Small intestine (tissue), 7 donors: Measurements from ENCODE around the gene SGSH. TPM values are rescaled to one million over a fixed set of nuclear protein-coding genes. Genes with fewer than 3 reads are reported as not detected.

Source experiments
- DNase-seq, 2 donors: peaks; one replicate each; pipeline versions ENCODE4 v3.0.0 to v3.0.0-alpha.2; 2013
- FAIRE-seq: peaks from 2 replicates; lab custom pipeline; 2012; peaks lifted over from hg19 to GRCh38; lab: Jason Lieb, UNC
- H3K27ac ChIP-seq, 3 donors: one replicate each; pipeline ENCODE4 v1.5.1; 2013; ENCODE audit warnings: low read length in 2 of 3, mild to moderate bottlenecking in 2 of 3, control low read depth in 1 of 3, inconsistent platforms in 1 of 3, low read depth in 1 of 3, moderate library complexity in 1 of 3
- H3K27me3 ChIP-seq, 3 donors: one replicate each; pipeline ENCODE4 v1.6.1; 2013; ENCODE audit warnings: low read length in 3 of 3, inconsistent platforms in 1 of 3; ENCODE audit not compliant: control insufficient read depth in 3 of 3, insufficient read depth in 3 of 3
- H3K36me3 ChIP-seq, 3 donors: one replicate each; pipeline ENCODE4 v1.6.1; 2013; ENCODE audit warnings: low read length in 3 of 3, inconsistent platforms in 1 of 3, low read depth in 1 of 3, mild to moderate bottlenecking in 1 of 3, moderate library complexity in 1 of 3; ENCODE audit not compliant: control insufficient read depth in 3 of 3, insufficient read depth in 2 of 3
- H3K4me1 ChIP-seq, 3 donors: one replicate each; pipeline ENCODE4 v1.6.1; 2013; ENCODE audit warnings: low read length in 2 of 3, inconsistent platforms in 1 of 3, low read depth in 1 of 3, mild to moderate bottlenecking in 1 of 3, moderate library complexity in 1 of 3; ENCODE audit not compliant: control insufficient read depth in 3 of 3, insufficient read depth in 2 of 3
- H3K4me3 ChIP-seq, 3 donors: one replicate each; pipeline ENCODE4 v1.5.1; 2013; ENCODE audit warnings: low read length in 3 of 3, control low read depth in 1 of 3, inconsistent platforms in 1 of 3, low read depth in 1 of 3, mild to moderate bottlenecking in 1 of 3, moderate library complexity in 1 of 3
- H3K9me3 ChIP-seq, 2 donors: one replicate each; pipeline ENCODE4 v1.6.1; 2013; ENCODE audit warnings: low read depth in 1 of 2, low read length in 1 of 2; ENCODE audit not compliant: control insufficient read depth in 2 of 2, insufficient read depth in 1 of 2
- WGBS, 3 donors: extraction: QIAGEN DNeasy Blood & Tissue Kit; methylation state at CpG; one replicate each; pipeline ENCODE4 v1.1.7; 2013; 5-methylcytosine and 5-hydroxymethylcytosine counted together
- polyA plus RNA-seq, 4 donors: library from polyadenylated mRNA; stranded (reverse) in 3 of 4; unstranded in 1 of 4; fragments of 200-250 nt in 3 of 4; fragments of 120-200 nt in 1 of 4; gene quantifications; one replicate each; pipeline versions ENCODE4 v1.2.1 to v1.2.3, GENCODE V29; 2013
- donor health status: healthy with polysubstance abuse.
- donor health status: control.
- donor health status: control.
- donor health status: Bipolar disorder and iron deficiency.
- donor health status: healthy.

SGSH gene
- polyA plus RNA-seq, 4 donors: 24.4 to 60.1 (median 34.5) TPM

- Histone ChIP-seq H3K4me1 (no peaks in the 10 kb centered on the region), H3K27me3 (no peaks in the 10 kb centered on the region), H3K4me3 (no peak overlapping the region), H3K27ac (no peak overlapping the region), H3K9me3 (peaks cover 0 to 12% of the 10 kb centered on the region in 2 donors), H3K36me3 (peaks cover 0 to 76% (median 2%) of the 10 kb centered on the region in 3 donors)
- DNase-seq (no peak), FAIRE-seq (no peak)
- 93 to 95% (median 94%) methylated on average over 14 of the region's 14 CpGs for WGBS, 3 donors
Measured at GRCh38 chr17:80228477-80228876, 8.3 kb upstream of the SGSH start.

- Histone ChIP-seq H3K4me1 (peaks cover 0 to under 1% (median 0%) of the 10 kb centered on the region in 3 donors), H3K27me3 (no peaks in the 10 kb centered on the region), H3K9me3 (peaks cover 0 to 5% of the 10 kb centered on the region in 2 donors), H3K27ac (no peak overlapping the region), H3K36me3 (peaks cover 0 to 77% (median 0%) of the 10 kb centered on the region in 3 donors), H3K4me3 (no peak overlapping the region)
- no peak for DNase-seq
- FAIRE-seq: no peak
- 94 to 96% (median 94%) methylated on average over 11 of the region's 11 CpGs for WGBS, 3 donors
Measured at GRCh38 chr17:80227666-80228065, 7.5 kb upstream of the SGSH start.

GRCh38 chr17:80227156-80227555 lies 7.0 kb upstream of the SGSH start:
- peaks cover 0 to 79% (median 0%) of the 10 kb centered on the region in 3 donors for H3K36me3 ChIP-seq
- peaks cover 0 to 2% of the 10 kb centered on the region in 2 donors for H3K9me3 ChIP-seq
- WGBS, 3 donors: 95 to 96% (median 96%) methylated on average over 4 of the region's 4 CpGs
- H3K27ac ChIP-seq: no peak overlapping the region
- DNase-seq (no peak), FAIRE-seq (no peak)
- no peaks in the 10 kb centered on the region for H3K27me3 ChIP-seq
- no peak overlapping the region for H3K4me3 ChIP-seq
- H3K4me1 ChIP-seq: peaks cover 0 to 6% (median 0%) of the 10 kb centered on the region in 3 donors

DNA sequence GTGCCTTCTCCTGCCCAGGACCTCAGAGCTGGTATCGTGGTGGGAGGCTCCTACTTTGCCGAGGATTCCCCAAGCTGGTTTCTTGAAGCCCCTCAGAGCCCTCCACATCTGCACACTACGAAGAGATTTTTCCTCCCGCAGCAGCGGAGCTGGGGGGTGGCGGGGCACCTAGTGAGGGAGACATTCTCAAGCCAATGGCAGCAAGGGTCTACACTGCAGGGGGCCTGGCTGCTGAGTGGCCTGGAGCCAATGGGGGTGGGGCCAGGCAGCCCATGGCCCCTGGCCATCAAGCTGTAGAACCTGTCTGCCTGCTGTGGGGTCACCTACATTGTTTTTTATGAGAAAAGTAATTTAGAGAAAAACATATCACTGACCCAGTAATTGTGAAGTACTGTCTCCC lies 5.1 kb upstream of the SGSH start:
- Histone ChIP-seq H3K27me3 (no peaks in the 10 kb centered on the region), H3K4me3 (no peak overlapping the region), H3K4me1 (peaks cover 0 to 13% (median 3%) of the 10 kb centered on the region in 3 donors), H3K27ac (no peak overlapping the region), H3K9me3 (no peaks in the 10 kb centered on the region), H3K36me3 (peaks cover 0 to 82% (median 0%) of the 10 kb centered on the region in 3 donors)
- FAIRE-seq (no peak), DNase-seq (no peak)
- 91 to 94% (median 93%) methylated on average over 6 of the region's 6 CpGs for WGBS, 3 donors

DNA sequence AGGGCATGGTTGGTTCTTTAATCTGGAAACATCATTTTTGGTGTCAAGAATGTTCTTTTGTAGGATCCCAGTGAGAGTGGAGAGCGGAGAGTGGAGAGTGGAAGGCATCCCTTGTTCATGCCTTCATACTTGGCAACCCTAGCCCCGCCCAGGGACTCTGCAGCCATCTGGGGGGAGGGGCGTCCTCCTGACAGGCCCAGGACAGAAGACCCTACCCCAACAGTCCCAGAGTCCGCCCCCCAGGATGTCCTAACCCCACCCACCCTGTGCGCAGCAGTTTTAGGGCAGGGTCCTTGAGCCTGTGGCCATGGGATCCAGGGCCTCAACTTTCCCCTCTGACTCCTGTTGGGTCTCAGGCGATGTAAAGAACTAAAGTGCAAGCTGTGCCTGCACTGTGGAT lies 4.5 kb upstream of the SGSH start:
- no peaks in the 10 kb centered on the region for H3K9me3 ChIP-seq
- WGBS, 3 donors: 83 to 89% (median 85%) methylated on average over 6 of the region's 6 CpGs
- no peak overlapping the region for H3K4me3 ChIP-seq
- peaks cover 0 to 13% (median 3%) of the 10 kb centered on the region in 3 donors for H3K4me1 ChIP-seq
- peaks cover 0 to 79% (median 0%) of the 10 kb centered on the region in 3 donors for H3K36me3 ChIP-seq
- no peak for DNase-seq
- FAIRE-seq: no peak
- no peaks in the 10 kb centered on the region for H3K27me3 ChIP-seq
- H3K27ac ChIP-seq: no peak overlapping the region

GRCh38 chr17:80223838-80224497 lies 3.8 kb upstream of the SGSH start:
- no peak for DNase-seq
- no peak overlapping the region for H3K4me3 ChIP-seq
- WGBS, 3 donors: 84 to 96% (median 91%) methylated on average over 11 of the region's 11 CpGs
- no peaks in the 10 kb centered on the region for H3K27me3 ChIP-seq
- H3K4me1 ChIP-seq: peaks cover 0 to 17% (median 3%) of the 10 kb centered on the region in 3 donors
- no peak for FAIRE-seq
- peaks cover 0 to 73% (median 0%) of the 10 kb centered on the region in 3 donors for H3K36me3 ChIP-seq
- H3K9me3 ChIP-seq: no peaks in the 10 kb centered on the region
- no peak overlapping the region for H3K27ac ChIP-seq

DNA sequence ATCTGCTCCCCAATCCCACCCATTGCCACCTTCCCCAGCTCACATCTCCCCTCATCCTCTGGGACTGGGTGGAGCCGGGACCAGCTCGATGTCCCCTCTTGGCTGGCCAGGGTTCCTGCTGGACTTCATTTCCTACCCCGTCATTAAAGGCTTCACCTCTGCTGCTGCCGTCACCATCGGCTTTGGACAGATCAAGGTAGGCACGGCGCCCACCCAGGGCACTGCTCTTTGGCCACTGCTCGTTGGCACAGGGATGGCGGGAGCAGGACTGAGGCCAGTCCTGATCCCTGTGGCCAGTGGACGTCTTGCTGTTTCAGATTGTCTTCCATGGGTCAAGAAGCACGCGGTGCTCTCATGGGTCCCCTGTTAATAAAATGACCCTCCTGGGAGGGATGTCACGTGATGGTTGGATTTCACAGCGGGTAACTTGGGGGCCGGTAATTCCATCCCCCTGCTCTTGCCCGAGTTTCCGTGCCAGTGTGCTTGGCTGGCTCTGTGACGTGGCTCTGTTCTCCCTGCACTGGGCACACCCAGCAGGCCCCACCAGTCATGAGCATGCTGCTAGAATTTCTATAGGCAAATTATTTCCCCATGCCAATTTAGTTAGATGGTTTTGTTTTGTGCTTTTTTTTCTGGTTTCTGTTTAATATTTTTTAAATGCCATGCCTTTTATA lies 3.1 kb upstream of the SGSH start:
- peaks cover 0 to 70% (median 0%) of the 10 kb centered on the region in 3 donors for H3K36me3 ChIP-seq
- no peaks in the 10 kb centered on the region for H3K9me3 ChIP-seq
- WGBS, 3 donors: 92 to 94% (median 93%) methylated on average over 18 of the region's 18 CpGs
- H3K27ac ChIP-seq: no peak overlapping the region
- FAIRE-seq (no peak), DNase-seq (no peak)
- H3K4me3 ChIP-seq: no peak overlapping the region
- H3K4me1 ChIP-seq: peaks cover 1 to 24% (median 3%) of the 10 kb centered on the region in 3 donors
- H3K27me3 ChIP-seq: no peaks in the 10 kb centered on the region

DNA sequence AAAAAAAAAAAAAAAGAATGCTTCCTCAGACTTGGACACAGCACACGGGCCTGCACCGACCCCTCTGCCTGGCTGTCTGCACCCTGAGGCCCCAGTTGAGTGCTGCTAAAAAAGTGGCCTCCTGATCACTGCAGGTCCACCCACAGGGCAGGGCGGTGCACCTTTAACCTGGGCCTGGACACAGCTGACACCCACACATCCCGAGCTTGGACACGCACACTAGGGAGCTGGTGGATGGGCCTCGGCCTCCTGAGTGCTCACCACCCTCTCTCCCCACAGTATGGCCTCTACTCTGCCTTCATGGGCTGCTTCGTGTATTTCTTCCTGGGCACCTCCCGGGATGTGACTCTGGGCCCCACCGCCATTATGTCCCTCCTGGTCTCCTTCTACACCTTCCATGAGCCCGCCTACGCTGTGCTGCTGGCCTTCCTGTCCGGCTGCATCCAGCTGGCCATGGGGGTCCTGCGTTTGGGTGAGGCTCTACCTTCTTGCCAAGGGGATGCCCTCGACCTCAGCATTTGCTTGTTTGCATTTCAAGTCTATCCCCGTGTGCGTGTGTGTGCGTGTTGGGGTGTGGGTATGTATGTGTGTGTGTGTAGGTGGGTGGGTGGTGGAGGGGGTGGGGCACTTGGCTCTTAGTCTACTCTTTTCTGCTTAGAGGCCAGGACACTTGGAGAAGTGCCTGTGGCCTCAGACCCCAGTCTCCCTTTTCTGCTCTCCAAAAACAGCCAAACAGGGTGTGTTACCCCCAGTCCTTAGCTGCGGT lies 2.4 kb upstream of the SGSH start:
- peak overlapping the region in 1 of 3 donors; percentile 25 for H3K27ac ChIP-seq
- 89 to 93% (median 92%) methylated on average over 17 to 18 of the region's 18 CpGs for WGBS, 3 donors
- H3K27me3 ChIP-seq: no peaks in the 10 kb centered on the region
- H3K4me3 ChIP-seq: peak overlapping the region in 1 of 3 donors; percentile 7
- H3K36me3 ChIP-seq: peaks cover 0 to 70% (median 0%) of the 10 kb centered on the region in 3 donors
- FAIRE-seq (no peak), DNase-seq (no peak)
- H3K9me3 ChIP-seq: no peaks in the 10 kb centered on the region
- H3K4me1 ChIP-seq: peaks cover 2 to 25% (median 3%) of the 10 kb centered on the region in 3 donors
